CD14-positive monocyte (primary cell): ENCODE results near the gene RER1. TPM values are rescaled to one million over a fixed set of nuclear protein-coding genes. Genes with fewer than 3 reads are reported as not detected.
A peak's percentile ranks its signal among the peaks of the same experiment; 100 is the strongest.

Experiments
- DNase-seq, 3 donors: peaks; one replicate each; pipeline ENCODE4 v3.0.0-alpha.2; 2011 to 2022
- H2AFZ ChIP-seq: 2 replicates; pipeline ENCODE4 v1.6.0; 2012; ENCODE audit warnings: mild to moderate bottlenecking, low read depth, low read length, inconsistent platforms; ENCODE audit not compliant: insufficient read depth, poor library complexity, severe bottlenecking
- H3K27ac ChIP-seq, 2 donors: 1 replicate in 1 of 2; 2 replicates in 1 of 2; pipeline ENCODE4 v1.5.1; 2012 to 2013; ENCODE audit warnings: low read length in 2 of 2, control low read depth in 1 of 2, inconsistent platforms in 1 of 2, low read depth in 1 of 2, mild to moderate bottlenecking in 1 of 2
- H3K27me3 ChIP-seq, 2 donors: one replicate each; pipeline versions ENCODE4 v1.6.0 to v1.6.1; 2011 to 2013; ENCODE audit warnings: low read length in 2 of 2; ENCODE audit not compliant: control insufficient read depth in 2 of 2, insufficient read depth in 2 of 2
- H3K36me3 ChIP-seq, 2 donors: replicated peaks in 1 of 2; 1 replicate in 1 of 2; 2 replicates in 1 of 2; pipeline versions ENCODE4 v1.5.1 to v1.6.1; 2012 to 2013; ENCODE audit warnings: low read length in 2 of 2, control low read depth in 1 of 2, inconsistent platforms in 1 of 2, mild to moderate bottlenecking in 1 of 2; ENCODE audit not compliant: insufficient read depth in 2 of 2, control insufficient read depth in 1 of 2
- H3K4me1 ChIP-seq, 2 donors: 1 replicate in 1 of 2; 2 replicates in 1 of 2; pipeline versions ENCODE4 v1.5.1 to v1.6.1; 2012 to 2013; ENCODE audit warnings: low read length in 2 of 2, control low read depth in 1 of 2, inconsistent platforms in 1 of 2, mild to moderate bottlenecking in 1 of 2, moderate library complexity in 1 of 2; ENCODE audit not compliant: insufficient read depth in 2 of 2, control insufficient read depth in 1 of 2
- H3K4me2 ChIP-seq: replicated peaks from 2 replicates; pipeline ENCODE3; 2012; ENCODE audit warnings: low read length, moderate library complexity, mild to moderate bottlenecking; ENCODE audit not compliant: poor library complexity, severe bottlenecking; ENCODE audit errors: extremely low read depth
- H3K4me3 ChIP-seq, 3 experiments: fragments of 200-600 bp in 1 of 3; sonication (generic) in 1 of 3; replicated peaks in 1 of 3; 1 replicate in 2 of 3; 2 replicates in 1 of 3; pipeline ENCODE4 v1.5.1; 2011 to 2013; ENCODE audit warnings: low read length in 3 of 3, mild to moderate bottlenecking in 3 of 3, control low read depth in 2 of 3, low read depth in 2 of 3, inconsistent platforms in 1 of 3, moderate library complexity in 1 of 3
- H3K79me2 ChIP-seq: 2 replicates; pipeline ENCODE4 v1.6.0; 2012; ENCODE audit warnings: mild to moderate bottlenecking, control low read depth, inconsistent platforms, low read length, moderate library complexity; ENCODE audit not compliant: insufficient read depth
- H3K9ac ChIP-seq: 2 replicates; pipeline ENCODE4 v1.6.0; 2017; ENCODE audit warnings: low read length, mild to moderate bottlenecking; ENCODE audit not compliant: insufficient read depth, poor library complexity, severe bottlenecking
- H3K9me3 ChIP-seq, 2 donors: replicated peaks in 1 of 2; 1 replicate in 1 of 2; 2 replicates in 1 of 2; pipeline versions ENCODE4 v1.5.1 to v1.6.1; 2012 to 2013; ENCODE audit warnings: low read length in 2 of 2, control low read depth in 1 of 2; ENCODE audit not compliant: control insufficient read depth in 1 of 2, insufficient read depth in 1 of 2
- H4K20me1 ChIP-seq: 2 replicates; pipeline ENCODE4 v1.6.0; 2012; ENCODE audit warnings: mild to moderate bottlenecking, low read length, control low read depth, moderate library complexity; ENCODE audit not compliant: insufficient read depth
- H3K27ac Mint-ChIP-seq, 7 donors: one replicate each; pipeline ENCODE4 v1.8.0; 2020; ENCODE audit warnings: mild to moderate bottlenecking in 7 of 7, mixed read lengths in 7 of 7, moderate library complexity in 6 of 7, inconsistent platforms in 2 of 7
- H3K27me3 Mint-ChIP-seq, 3 donors: one replicate each; pipeline ENCODE4 v1.8.0; 2021 to 2022; ENCODE audit warnings: low read depth in 3 of 3, mild to moderate bottlenecking in 3 of 3, mixed read lengths in 3 of 3, moderate library complexity in 3 of 3, inconsistent platforms in 1 of 3
- H3K36me3 Mint-ChIP-seq, 2 donors: one replicate each; pipeline ENCODE4 v1.8.0; 2020; ENCODE audit warnings: mixed read lengths in 2 of 2, inconsistent platforms in 1 of 2, mild to moderate bottlenecking in 1 of 2
- H3K4me1 Mint-ChIP-seq: one replicate; pipeline ENCODE4 v1.8.0; 2020; ENCODE audit warnings: mild to moderate bottlenecking, mixed read lengths
- H3K4me3 Mint-ChIP-seq, 2 donors: one replicate each; pipeline ENCODE4 v1.8.0; 2020; ENCODE audit warnings: mild to moderate bottlenecking in 2 of 2, mixed read lengths in 2 of 2, moderate library complexity in 1 of 2
- H3K9me3 Mint-ChIP-seq, 7 donors: one replicate each; pipeline ENCODE4 v1.8.0; 2020 to 2022; ENCODE audit warnings: mixed read lengths in 7 of 7, mild to moderate bottlenecking in 6 of 7, moderate library complexity in 6 of 7, inconsistent platforms in 2 of 7
- CTCF ChIP-seq: fragments of 200-600 bp; IDR thresholded peaks from one replicate; pipeline ENCODE4 v1.8.0; 2022; ENCODE audit warnings: antibody characterized with exemption, mild to moderate bottlenecking
- WGBS: methylation state at CpG from one replicate; pipeline ENCODE4 v1.1.5; 2013; ENCODE audit warnings: missing lambda C conversion rate; ENCODE audit not compliant: insufficient coverage; 5-methylcytosine and 5-hydroxymethylcytosine counted together
- intact Hi-C, 2 donors: fragments of 100-400 bp; cut with micrococcal nuclease; formaldehyde crosslinking; loops; one replicate each; pipeline versions ENCODE4 v1.15.0 to v1.15.1; 2023
- polyA plus RNA-seq, 3 donors: library from polyadenylated mRNA; depleted of rRNA in 1 of 3; unstranded in 2 of 3; stranded (reverse) in 1 of 3; fragments of 300-500 nt in 2 of 3; fragments of >200 nt in 1 of 3; fragmentation: Illumina TruSeq in 2 of 3; gene quantifications; 1 replicate in 2 of 3; 2 replicates in 1 of 3; pipeline ENCODE4 v1.2.3, GENCODE V29; 2012 to 2021

RER1 gene
- polyA plus RNA-seq, 3 donors, result 98.3 to 235 (median 193) TPM

DNA sequence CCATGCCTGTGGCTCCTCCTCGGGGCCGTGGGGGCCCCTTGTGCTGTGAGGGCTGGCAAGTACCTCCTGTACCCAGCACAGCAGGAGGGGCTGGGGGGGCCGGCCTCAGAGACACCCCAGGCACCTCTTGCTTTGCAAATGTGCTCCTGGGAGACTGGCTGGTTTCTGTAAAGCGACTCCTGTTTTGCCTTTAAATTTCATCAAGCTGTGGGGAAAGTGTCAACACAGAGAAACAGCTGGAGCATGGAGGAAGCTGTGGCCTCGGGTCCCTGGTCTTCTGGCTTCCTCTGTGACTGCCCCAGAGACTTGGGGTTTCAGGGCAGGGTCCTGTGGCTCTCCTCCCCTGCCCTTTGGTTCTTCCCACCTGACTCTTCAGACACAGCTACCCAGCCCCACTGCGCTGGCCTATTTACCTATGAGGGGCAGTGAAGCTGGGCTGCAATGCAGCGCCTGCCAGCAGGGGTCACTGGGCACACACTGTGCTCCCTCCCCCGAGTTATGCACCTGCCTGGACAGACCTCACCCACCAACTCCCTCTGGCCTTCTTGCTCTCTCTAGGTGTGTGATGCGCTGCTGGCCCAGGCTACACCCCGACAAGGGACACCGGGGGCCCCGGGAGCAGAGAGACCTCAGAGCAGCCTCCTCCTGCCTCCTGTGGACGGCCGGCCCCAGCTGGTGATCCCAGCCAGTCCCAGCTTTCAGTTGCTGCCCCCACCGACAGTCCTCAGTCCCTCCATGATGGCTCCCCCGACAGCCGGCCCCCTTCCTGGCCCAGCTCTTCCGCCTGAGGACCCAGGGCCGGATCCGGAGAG is 38.3 kb downstream of the RER1 start:
- no peaks in the 10 kb centered on the region for H3K36me3 Mint-ChIP-seq
- H3K27me3 ChIP-seq, result no peaks in the 10 kb centered on the region
- H3K4me2 ChIP-seq, result no peak overlapping the region
- H3K4me1 ChIP-seq, result no peaks in the 10 kb centered on the region
- H3K9me3 ChIP-seq, result peaks cover 0 to 13% of the 10 kb centered on the region in 2 donors
- no peak overlapping the region for H2AFZ ChIP-seq
- no peaks in the 10 kb centered on the region for H4K20me1 ChIP-seq
- peak; percentile 25 for TF ChIP-seq CTCF
- no peaks in the 10 kb centered on the region for H3K4me1 Mint-ChIP-seq
- 75% methylated on average over 18 of the region's 20 CpGs for WGBS
- H3K27ac ChIP-seq, result no peak overlapping the region
- H3K27me3 Mint-ChIP-seq, result peaks cover 6 to 17% (median 9%) of the 10 kb centered on the region in 3 donors
- H3K9ac ChIP-seq, result no peak overlapping the region
- no peaks in the 10 kb centered on the region for H3K79me2 ChIP-seq
- peaks cover 11 to 15% (median 13%) of the 10 kb centered on the region in 7 donors for H3K9me3 Mint-ChIP-seq
- no peaks in the 10 kb centered on the region for H3K36me3 ChIP-seq
- no peak overlapping the region for H3K4me3 Mint-ChIP-seq
- intact Hi-C loops, result no loop called here
- H3K27ac Mint-ChIP-seq, result no peak overlapping the region
- no peak overlapping the region for H3K4me3 ChIP-seq
- no peak for DNase-seq

DNA sequence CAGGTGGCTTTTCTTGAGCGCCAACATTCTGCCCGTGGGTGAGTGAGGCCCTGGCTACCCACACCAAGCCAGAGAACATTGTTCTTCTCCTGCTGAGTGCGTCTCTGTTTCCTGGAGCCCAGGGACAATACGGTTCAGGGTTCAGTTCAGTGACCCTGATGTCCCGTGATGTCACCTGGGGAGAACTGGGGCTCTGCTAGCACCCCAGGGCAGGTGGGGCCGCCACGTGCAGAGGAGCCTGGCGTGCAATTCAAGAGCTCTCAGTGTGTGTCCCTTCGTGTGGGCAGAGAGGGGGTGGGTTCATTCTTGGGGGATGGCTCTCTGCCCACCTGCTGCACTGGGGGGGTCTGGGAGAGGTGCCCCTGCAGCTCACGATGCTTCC is 38.9 kb downstream of the RER1 start:
- Mint-ChIP-seq H3K9me3 (peaks cover 11 to 15% (median 13%) of the 10 kb centered on the region in 7 donors), H3K4me3 (no peak overlapping the region), H3K36me3 (no peaks in the 10 kb centered on the region), H3K27ac (no peak overlapping the region), H3K4me1 (no peaks in the 10 kb centered on the region), H3K27me3 (peaks cover 5 to 16% (median 9%) of the 10 kb centered on the region in 3 donors)
- DNase-seq, result no peak
- TF ChIP-seq CTCF, result no peak
- intact Hi-C loops, result no loop called here
- no peaks in the 10 kb centered on the region for H4K20me1 ChIP-seq
- no peaks in the 10 kb centered on the region for H3K27me3 ChIP-seq
- no peaks in the 10 kb centered on the region for H3K4me1 ChIP-seq
- no peak overlapping the region for H2AFZ ChIP-seq
- no peak overlapping the region for H3K4me2 ChIP-seq
- no peaks in the 10 kb centered on the region for H3K79me2 ChIP-seq
- no peaks in the 10 kb centered on the region for H3K36me3 ChIP-seq
- H3K9ac ChIP-seq, result no peak overlapping the region
- no peak overlapping the region for H3K4me3 ChIP-seq
- 82% methylated on average over 9 of the region's 10 CpGs for WGBS
- H3K27ac ChIP-seq, result no peak overlapping the region
- peaks cover 0 to 13% of the 10 kb centered on the region in 2 donors for H3K9me3 ChIP-seq
